PFSK-1 (cell line): ENCODE measurements around the gene MRPL49.

Source experiments
- FOXP2 ChIP-seq: optimal IDR thresholded peaks from 2 replicates; pipeline ENCODE3; 2011; ENCODE audit warnings: borderline replicate concordance, control low read depth, inconsistent platforms; ENCODE audit not compliant: insufficient read depth; ENCODE audit errors: extremely low read length, extremely low read depth
- POLR2AphosphoS5 ChIP-seq: IDR thresholded peaks from 2 replicates; pipeline ENCODE4 v1.6.1; 2012; ENCODE audit warnings: low read depth, mild to moderate bottlenecking, control low read depth, low read length, moderate library complexity
- REST ChIP-seq, 2 experiments: IDR thresholded peaks; 2 replicates each; pipeline versions ENCODE4 v1.6.1 to v1.8.0; 2011 to 2012; ENCODE audit warnings: low read depth in 2 of 2, low read length in 2 of 2, control low read depth in 1 of 2, inconsistent platforms in 1 of 2, mild to moderate bottlenecking in 1 of 2, moderate library complexity in 1 of 2; ENCODE audit not compliant: insufficient read depth in 1 of 2
- SIN3A ChIP-seq: IDR thresholded peaks from 2 replicates; pipeline ENCODE4 v1.6.1; 2012; ENCODE audit warnings: mild to moderate bottlenecking, low read length, moderate library complexity, borderline replicate concordance; ENCODE audit not compliant: insufficient read depth
- TAF1 ChIP-seq: IDR thresholded peaks from 2 replicates; pipeline ENCODE4 v1.6.1; 2012; ENCODE audit warnings: low read length, control low read depth, borderline replicate concordance; ENCODE audit not compliant: insufficient read depth

MRPL49 gene

GRCh38 chr11:65086809-65087208 is 35.3 kb upstream of the MRPL49 start:
- TF ChIP-seq FOXP2 (no peak), POLR2AphosphoS5 (no peak), SIN3A (no peak)

- TF ChIP-seq REST (IDR thresholded peaks at IDR 0.05; ENCODE audit: insufficient read depth in 1 of 2, low read depth in 2 of 2, low read length in 2 of 2) (no peak), POLR2AphosphoS5 (no peak), TAF1 (no peak), FOXP2 (no peak), SIN3A (no peak)
These were observed 34.9 kb upstream of the MRPL49 start for GRCh38 chr11:65087216-65087615.

GRCh38 chr11:65087827-65088226 is 34.3 kb upstream of the MRPL49 start:
- TF ChIP-seq FOXP2 (no peak), REST (IDR thresholded peaks at IDR 0.05; ENCODE audit: insufficient read depth in 1 of 2, low read depth in 2 of 2, low read length in 2 of 2) (no peak)

GRCh38 chr11:65089621-65090020 is 32.5 kb upstream of the MRPL49 start:
- TF ChIP-seq TAF1 = no peak
- TF ChIP-seq FOXP2 = no peak
- no peak for TF ChIP-seq POLR2AphosphoS5

- TF ChIP-seq SIN3A (no peak), POLR2AphosphoS5 (0 out of 2 replicates have a peak, but pooled peaks have one; percentile 14), REST (IDR thresholded peaks at IDR 0.05; ENCODE audit: insufficient read depth in 1 of 2, low read depth in 2 of 2, low read length in 2 of 2) (no peak)
These were observed 31.5 kb upstream of the MRPL49 start for GRCh38 chr11:65090628-65091027.

GRCh38 chr11:65095427-65095826 is 26.7 kb upstream of the MRPL49 start:
- TF ChIP-seq FOXP2 = no peak
- no peak for TF ChIP-seq POLR2AphosphoS5
- no peak for TF ChIP-seq SIN3A
- TF ChIP-seq TAF1 = no peak

- TF ChIP-seq SIN3A (peak; percentile 87; the same call in 1 of the 2 replicates), REST (IDR thresholded peaks at IDR 0.05; ENCODE audit: insufficient read depth in 1 of 2, low read depth in 2 of 2, low read length in 2 of 2) (0 out of 4 replicates have a peak, but pooled peaks of 1 of the 2 experiments have one; percentile 39), TAF1 (peak; percentile 95; the same call in 1 of the 2 replicates), POLR2AphosphoS5 (peak; percentile 94), FOXP2 (peak; percentile 47)
These were observed 25.9 kb upstream of the MRPL49 start, which contains the start of gene VPS51 for GRCh38 chr11:65095974-65096806. VPS51 (plus strand) TSS chr11:65096214; CDS start chr11:65096251, 37 bp downstream.
